Mammary epithelial cell (primary cell): Measurements from ENCODE around the gene COL18A1.

Experiments used
- EZH2 ChIP-seq: IDR thresholded peaks from 2 replicates; pipeline ENCODE4 v1.6.1; 2012; ENCODE audit warnings: low read length, inconsistent platforms, borderline replicate concordance
- TF ChIP-seq, protein P1 (sequence below), 2 donors: IDR thresholded peaks in 1 of 2; conservative IDR thresholded peaks in 1 of 2; 2 replicates each; pipeline ENCODE4 v1.5.1; 2011 to 2012; ENCODE audit warnings: inconsistent platforms in 2 of 2, low read length in 2 of 2, mild to moderate bottlenecking in 2 of 2, control low read depth in 1 of 2, low read depth in 1 of 2; ENCODE audit not compliant: insufficient read depth in 1 of 2; ENCODE audit errors: extremely low read depth in 1 of 2

GRCh38 chr21:45487161-45487806, 82.3 kb downstream of the COL18A1 start:
- TF ChIP-seq, protein P1, sequence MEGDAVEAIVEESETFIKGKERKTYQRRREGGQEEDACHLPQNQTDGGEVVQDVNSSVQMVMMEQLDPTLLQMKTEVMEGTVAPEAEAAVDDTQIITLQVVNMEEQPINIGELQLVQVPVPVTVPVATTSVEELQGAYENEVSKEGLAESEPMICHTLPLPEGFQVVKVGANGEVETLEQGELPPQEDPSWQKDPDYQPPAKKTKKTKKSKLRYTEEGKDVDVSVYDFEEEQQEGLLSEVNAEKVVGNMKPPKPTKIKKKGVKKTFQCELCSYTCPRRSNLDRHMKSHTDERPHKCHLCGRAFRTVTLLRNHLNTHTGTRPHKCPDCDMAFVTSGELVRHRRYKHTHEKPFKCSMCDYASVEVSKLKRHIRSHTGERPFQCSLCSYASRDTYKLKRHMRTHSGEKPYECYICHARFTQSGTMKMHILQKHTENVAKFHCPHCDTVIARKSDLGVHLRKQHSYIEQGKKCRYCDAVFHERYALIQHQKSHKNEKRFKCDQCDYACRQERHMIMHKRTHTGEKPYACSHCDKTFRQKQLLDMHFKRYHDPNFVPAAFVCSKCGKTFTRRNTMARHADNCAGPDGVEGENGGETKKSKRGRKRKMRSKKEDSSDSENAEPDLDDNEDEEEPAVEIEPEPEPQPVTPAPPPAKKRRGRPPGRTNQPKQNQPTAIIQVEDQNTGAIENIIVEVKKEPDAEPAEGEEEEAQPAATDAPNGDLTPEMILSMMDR (conservative IDR thresholded peaks at IDR 0.05 in 1 of 2, IDR thresholded peaks at IDR 0.05 in 1 of 2; ENCODE audit: extremely low read depth in 1 of 2, insufficient read depth in 1 of 2, low read depth in 1 of 2, low read length in 2 of 2): no peak
- no peak for TF ChIP-seq EZH2
